GM10266 (cell line): ENCODE data around the gene CSH1.
"Not testable (repeated sequence)": the region's sequence is repeated elsewhere in the genome, so short reads cannot be mapped to it uniquely, and the experiment has no call there.

Experiments
- DNase-seq: peaks from one replicate; pipeline ENCODE4 v3.0.0; 2012; ENCODE audit errors: extremely low spot score
- CTCF ChIP-seq: IDR thresholded peaks from 2 replicates; pipeline ENCODE4 v1.5.1; 2012; ENCODE audit warnings: mild to moderate bottlenecking, low read depth; ENCODE audit not compliant: control insufficient read depth, insufficient read depth; ENCODE audit errors: missing control alignments

Gene CSH1

GRCh38 chr17:63903787-63904201 lies 7.4 kb upstream of the CSH1 start:
- TF ChIP-seq CTCF, result peak; percentile 29
- not testable (repeated sequence) for DNase-seq

GRCh38 chr17:63901971-63902370 lies 5.6 kb upstream of the CSH1 start:
- not testable (repeated sequence) for DNase-seq

- DNase-seq, result not testable (repeated sequence)
Measured at GRCh38 chr17:63898899-63899798, 2.8 kb upstream of the CSH1 start.

- not testable (repeated sequence) for DNase-seq
Measured at GRCh38 chr17:63894821-63895220, 1.6 kb downstream of the CSH1 start.

GRCh38 chr17:63894021-63894420 lies 2.4 kb downstream of the CSH1 start:
- not testable (repeated sequence) for DNase-seq

GRCh38 chr17:63892316-63893037 lies 3.9 kb downstream of the CSH1 start:
- not testable (repeated sequence) for DNase-seq

GRCh38 chr17:63889026-63889848 lies 7.1 kb downstream of the CSH1 start:
- peak; percentile 54 for TF ChIP-seq CTCF

GRCh38 chr17:63885119-63885518 lies 11.3 kb downstream of the CSH1 start:
- not testable (repeated sequence) for DNase-seq

More at GRCh38 chr17:63889026-63889848, 7.1 kb downstream of the CSH1 start:
- DNase-seq, result not testable (repeated sequence)

GRCh38 chr17:63882626-63883126 lies 13.7 kb downstream of the CSH1 start:
- not testable (repeated sequence) for DNase-seq

- peak; percentile 70 for TF ChIP-seq CTCF
- peak; percentile 78 for DNase-seq
Measured at GRCh38 chr17:63881935-63882601, 14.3 kb downstream of the CSH1 start, which contains the start of gene GH2. Gene GH2 (minus strand): TSS chr17:63881944. CDS start chr17:63881801, 143 bp downstream.

- DNase-seq, result not testable (repeated sequence)
Measured at GRCh38 chr17:63881337-63881736, 15.0 kb downstream of the CSH1 start.
